ENCODE measurements around the gene KRTAP3-3.
"Not testable (repeated sequence)": the region's sequence is repeated elsewhere in the genome, so short reads cannot be mapped to it uniquely, and the experiment has no call there.

Gene KRTAP3-3

GRCh38 chr17:41003926-41004325 lies 10.0 kb upstream of the KRTAP3-3 start:
- no peak for DNase-seq

GRCh38 chr17:41002814-41003213 lies 8.8 kb upstream of the KRTAP3-3 start:
- no peak for DNase-seq

- no peak for DNase-seq
These were observed 7.8 kb upstream of the KRTAP3-3 start for GRCh38 chr17:41001795-41002194.

- DNase-seq: not testable (repeated sequence)
These were observed 5.6 kb upstream of the KRTAP3-3 start, which contains the start of gene KRTAP3-2 for GRCh38 chr17:40999563-40999962. Gene KRTAP3-2, minus strand, starts transcription at chr17:40999906. Its CDS starts 53 bp downstream, at chr17:40999853.

- DNase-seq: no peak
These were observed 3.4 kb upstream of the KRTAP3-3 start for GRCh38 chr17:40997361-40997760.

- DNase-seq: no peak
These were observed 2.9 kb upstream of the KRTAP3-3 start for GRCh38 chr17:40996829-40997228.

GRCh38 chr17:40995116-40995515 lies 1.2 kb upstream of the KRTAP3-3 start:
- no peak for DNase-seq

GRCh38 chr17:40993084-40993483 lies 880 bp downstream of the KRTAP3-3 start:
- no peak for DNase-seq

- DNase-seq: no peak
These were observed 1.3 kb downstream of the KRTAP3-3 start for GRCh38 chr17:40992666-40993065.

GRCh38 chr17:40986920-40987319 lies 7.0 kb downstream of the KRTAP3-3 start:
- no peak for DNase-seq

GRCh38 chr17:40984226-40984625 lies 9.7 kb downstream of the KRTAP3-3 start, which contains the start of gene KRT40:
Gene KRT40, minus strand, starts transcription at chr17:40984326. Its CDS starts 53 bp downstream, at chr17:40984273.
- DNase-seq: no peak

- DNase-seq: no peak
These were observed 12.8 kb downstream of the KRTAP3-3 start for GRCh38 chr17:40981115-40981514.

- no peak for DNase-seq
These were observed 13.4 kb downstream of the KRTAP3-3 start for GRCh38 chr17:40980596-40980995.

- no peak for DNase-seq
These were observed 13.8 kb downstream of the KRTAP3-3 start for GRCh38 chr17:40980117-40980516.

- no peak for DNase-seq
These were observed 15.3 kb downstream of the KRTAP3-3 start for GRCh38 chr17:40978575-40979151.

- DNase-seq: no peak
These were observed 18.4 kb downstream of the KRTAP3-3 start for GRCh38 chr17:40975516-40975915.

GRCh38 chr17:40974366-40974765 lies 19.6 kb downstream of the KRTAP3-3 start:
- DNase-seq: no peak

GRCh38 chr17:40967582-40967981 lies 26.4 kb downstream of the KRTAP3-3 start:
- no peak for DNase-seq

GRCh38 chr17:40966848-40967247 lies 27.1 kb downstream of the KRTAP3-3 start, which contains the start of gene KRT39:
Gene KRT39, minus strand, starts transcription at chr17:40966948. Its CDS starts 92 bp downstream, at chr17:40966856.
- no peak for DNase-seq

GRCh38 chr17:40963838-40964237 lies 30.1 kb downstream of the KRTAP3-3 start:
- no peak for DNase-seq

GRCh38 chr17:40962059-40962561 lies 31.9 kb downstream of the KRTAP3-3 start:
- no peak for DNase-seq

GRCh38 chr17:40961591-40961990 lies 32.4 kb downstream of the KRTAP3-3 start:
- no peak for DNase-seq

- no peak for DNase-seq
These were observed 33.8 kb downstream of the KRTAP3-3 start for GRCh38 chr17:40960144-40960543.

- DNase-seq: no peak
These were observed 35.6 kb downstream of the KRTAP3-3 start for GRCh38 chr17:40958086-40958953.

Measured in cortex of kidney (tissue), 1 donor.